HEK293 (cell line): ENCODE results near the gene LRP3.

ENCODE experiments used
- KLF16 ChIP-seq: fragments of 450-650 bp; formaldehyde crosslinking; IDR thresholded peaks from 2 replicates; pipeline ENCODE4 v1.5.1; 2017; ENCODE audit warnings: missing biosample characterization, missing genetic modification characterization
- ZBTB1 ChIP-seq: fragments of 450-650 bp; formaldehyde crosslinking; IDR thresholded peaks from 2 replicates; pipeline ENCODE4 v1.5.1; 2016; ENCODE audit warnings: missing biosample characterization, missing genetic modification characterization
- ZNF121 ChIP-seq: fragments of 450-650 bp; formaldehyde crosslinking; IDR thresholded peaks from 2 replicates; pipeline ENCODE4 v1.5.1; 2016; ENCODE audit warnings: missing biosample characterization, missing genetic modification characterization
- ZNF266 ChIP-seq: fragments of 450-650 bp; formaldehyde crosslinking; IDR thresholded peaks from 2 replicates; pipeline ENCODE4 v1.5.1; 2016; ENCODE audit warnings: missing biosample characterization, missing genetic modification characterization, low read depth
- ZNF501 ChIP-seq: fragments of 450-650 bp; formaldehyde crosslinking; IDR thresholded peaks from 2 replicates; pipeline ENCODE4 v1.5.1; 2016; ENCODE audit warnings: missing biosample characterization, missing genetic modification characterization
- ZNF530 ChIP-seq: fragments of 450-650 bp; formaldehyde crosslinking; IDR thresholded peaks from 2 replicates; pipeline ENCODE4 v1.5.1; 2016; ENCODE audit warnings: low read depth, missing biosample characterization, missing genetic modification characterization
- ZNF561 ChIP-seq: fragments of 450-650 bp; IDR thresholded peaks from 2 replicates; pipeline ENCODE4 v1.5.1; 2018; ENCODE audit warnings: missing biosample characterization, missing genetic modification characterization, borderline replicate concordance
- ZNF624 ChIP-seq: fragments of 450-650 bp; formaldehyde crosslinking; IDR thresholded peaks from 2 replicates; pipeline ENCODE4 v1.5.1; 2017; ENCODE audit warnings: missing biosample characterization, missing genetic modification characterization
- ZNF701 ChIP-seq: fragments of 450-650 bp; formaldehyde crosslinking; IDR thresholded peaks from 2 replicates; pipeline ENCODE4 v1.5.1; 2016; ENCODE audit warnings: missing biosample characterization, missing genetic modification characterization
- ZNF777 ChIP-seq: fragments of 450-650 bp; formaldehyde crosslinking; IDR thresholded peaks from 2 replicates; pipeline ENCODE4 v1.5.1; 2017; ENCODE audit warnings: missing biosample characterization, missing genetic modification characterization, borderline replicate concordance
- ZNF830 ChIP-seq: fragments of 450-650 bp; IDR thresholded peaks from 2 replicates; pipeline ENCODE4 v1.5.0; 2018; ENCODE audit warnings: missing biosample characterization, missing genetic modification characterization, low read depth, mild to moderate bottlenecking, moderate library complexity
- TF ChIP-seq, protein P1 (sequence below): fragments of 450-650 bp; formaldehyde crosslinking; IDR thresholded peaks from 2 replicates; pipeline ENCODE4 v1.5.1; 2016; ENCODE audit warnings: missing biosample characterization, missing genetic modification characterization
- TF ChIP-seq, protein P2 (sequence below): fragments of 450-650 bp; IDR thresholded peaks from 2 replicates; pipeline ENCODE4 v1.5.1; 2018; ENCODE audit warnings: missing biosample characterization, mild to moderate bottlenecking, missing genetic modification characterization
- TF ChIP-seq, protein P3 (sequence below): fragments of 450-650 bp; formaldehyde crosslinking; IDR thresholded peaks from 2 replicates; pipeline ENCODE4 v1.5.1; 2016; ENCODE audit warnings: missing biosample characterization, missing genetic modification characterization

DNA sequence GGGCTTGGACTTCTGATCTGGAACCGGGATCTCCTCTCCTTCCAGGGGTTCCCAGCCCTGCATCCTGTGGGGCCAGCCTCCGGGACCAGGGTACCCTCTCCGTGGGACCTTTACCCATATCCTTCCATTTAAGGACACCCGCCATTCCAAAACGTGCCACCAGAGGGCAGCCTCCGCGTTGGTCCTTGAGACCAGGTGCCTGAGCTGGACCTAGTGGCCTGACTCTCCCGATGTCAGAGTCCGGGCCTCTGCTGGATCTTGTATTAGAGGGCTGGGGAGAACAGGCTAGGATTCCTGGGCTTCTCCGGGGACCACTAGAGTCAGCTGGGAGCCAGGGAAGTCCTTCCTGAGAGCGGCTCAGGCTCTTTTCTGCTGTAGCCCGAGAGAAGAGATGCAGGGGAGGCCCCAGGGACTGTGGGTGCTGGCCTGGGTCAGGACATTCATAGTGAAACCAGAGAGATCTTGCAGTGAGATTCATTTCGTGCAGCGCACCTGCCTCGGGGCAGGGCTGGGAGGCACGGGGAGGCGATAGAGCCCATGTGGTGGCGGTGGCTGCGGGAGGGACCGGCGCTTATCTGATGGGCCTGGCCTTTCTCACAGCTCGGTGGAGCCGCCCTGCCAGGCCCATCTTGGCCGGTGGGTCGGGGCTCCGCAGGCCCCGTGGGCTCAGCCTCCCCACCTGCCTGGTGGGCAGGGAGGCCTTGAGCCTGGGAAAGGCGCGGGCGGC, 41.3 kb downstream of the LRP3 start:
- TF ChIP-seq, protein P1, sequence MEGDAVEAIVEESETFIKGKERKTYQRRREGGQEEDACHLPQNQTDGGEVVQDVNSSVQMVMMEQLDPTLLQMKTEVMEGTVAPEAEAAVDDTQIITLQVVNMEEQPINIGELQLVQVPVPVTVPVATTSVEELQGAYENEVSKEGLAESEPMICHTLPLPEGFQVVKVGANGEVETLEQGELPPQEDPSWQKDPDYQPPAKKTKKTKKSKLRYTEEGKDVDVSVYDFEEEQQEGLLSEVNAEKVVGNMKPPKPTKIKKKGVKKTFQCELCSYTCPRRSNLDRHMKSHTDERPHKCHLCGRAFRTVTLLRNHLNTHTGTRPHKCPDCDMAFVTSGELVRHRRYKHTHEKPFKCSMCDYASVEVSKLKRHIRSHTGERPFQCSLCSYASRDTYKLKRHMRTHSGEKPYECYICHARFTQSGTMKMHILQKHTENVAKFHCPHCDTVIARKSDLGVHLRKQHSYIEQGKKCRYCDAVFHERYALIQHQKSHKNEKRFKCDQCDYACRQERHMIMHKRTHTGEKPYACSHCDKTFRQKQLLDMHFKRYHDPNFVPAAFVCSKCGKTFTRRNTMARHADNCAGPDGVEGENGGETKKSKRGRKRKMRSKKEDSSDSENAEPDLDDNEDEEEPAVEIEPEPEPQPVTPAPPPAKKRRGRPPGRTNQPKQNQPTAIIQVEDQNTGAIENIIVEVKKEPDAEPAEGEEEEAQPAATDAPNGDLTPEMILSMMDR: peak; percentile 88
- TF ChIP-seq ZNF777 (tag by site-specific recombination) (no peak), ZNF501 (no peak), ZNF830 (tag by site-specific recombination) (no peak), ZNF624 (tag by site-specific recombination) (no peak), ZNF561 (tag by site-specific recombination) (no peak), ZNF266 (tag by site-specific recombination) (no peak), ZNF121 (tag by site-specific recombination) (peak; percentile 77; the same call in 1 of the 2 replicates), KLF16 (tag by site-specific recombination) (no peak), ZNF530 (no peak), ZNF701 (tag by site-specific recombination) (no peak), ZBTB1 (tag by site-specific recombination) (no peak)
- TF ChIP-seq, protein P2, sequence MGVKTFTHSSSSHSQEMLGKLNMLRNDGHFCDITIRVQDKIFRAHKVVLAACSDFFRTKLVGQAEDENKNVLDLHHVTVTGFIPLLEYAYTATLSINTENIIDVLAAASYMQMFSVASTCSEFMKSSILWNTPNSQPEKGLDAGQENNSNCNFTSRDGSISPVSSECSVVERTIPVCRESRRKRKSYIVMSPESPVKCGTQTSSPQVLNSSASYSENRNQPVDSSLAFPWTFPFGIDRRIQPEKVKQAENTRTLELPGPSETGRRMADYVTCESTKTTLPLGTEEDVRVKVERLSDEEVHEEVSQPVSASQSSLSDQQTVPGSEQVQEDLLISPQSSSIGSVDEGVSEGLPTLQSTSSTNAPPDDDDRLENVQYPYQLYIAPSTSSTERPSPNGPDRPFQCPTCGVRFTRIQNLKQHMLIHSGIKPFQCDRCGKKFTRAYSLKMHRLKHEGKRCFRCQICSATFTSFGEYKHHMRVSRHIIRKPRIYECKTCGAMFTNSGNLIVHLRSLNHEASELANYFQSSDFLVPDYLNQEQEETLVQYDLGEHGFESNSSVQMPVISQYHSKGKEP: no peak
- TF ChIP-seq, protein P3, sequence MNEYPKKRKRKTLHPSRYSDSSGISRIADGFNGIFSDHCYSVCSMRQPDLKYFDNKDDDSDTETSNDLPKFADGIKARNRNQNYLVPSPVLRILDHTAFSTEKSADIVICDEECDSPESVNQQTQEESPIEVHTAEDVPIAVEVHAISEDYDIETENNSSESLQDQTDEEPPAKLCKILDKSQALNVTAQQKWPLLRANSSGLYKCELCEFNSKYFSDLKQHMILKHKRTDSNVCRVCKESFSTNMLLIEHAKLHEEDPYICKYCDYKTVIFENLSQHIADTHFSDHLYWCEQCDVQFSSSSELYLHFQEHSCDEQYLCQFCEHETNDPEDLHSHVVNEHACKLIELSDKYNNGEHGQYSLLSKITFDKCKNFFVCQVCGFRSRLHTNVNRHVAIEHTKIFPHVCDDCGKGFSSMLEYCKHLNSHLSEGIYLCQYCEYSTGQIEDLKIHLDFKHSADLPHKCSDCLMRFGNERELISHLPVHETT (tag by site-specific recombination): no peak
